Measurements from ENCODE around the gene WDR45. TPM values are rescaled to one million over a fixed set of nuclear protein-coding genes. Genes with fewer than 3 reads are reported as not detected.

WDR45 gene
- total and polyA plus RNA-seq, 2 of the 13 experiments (the other 11 are each of a cell fraction or from before 2014, with no cell fraction given) = 16.4 to 65.5 TPM

DNA sequence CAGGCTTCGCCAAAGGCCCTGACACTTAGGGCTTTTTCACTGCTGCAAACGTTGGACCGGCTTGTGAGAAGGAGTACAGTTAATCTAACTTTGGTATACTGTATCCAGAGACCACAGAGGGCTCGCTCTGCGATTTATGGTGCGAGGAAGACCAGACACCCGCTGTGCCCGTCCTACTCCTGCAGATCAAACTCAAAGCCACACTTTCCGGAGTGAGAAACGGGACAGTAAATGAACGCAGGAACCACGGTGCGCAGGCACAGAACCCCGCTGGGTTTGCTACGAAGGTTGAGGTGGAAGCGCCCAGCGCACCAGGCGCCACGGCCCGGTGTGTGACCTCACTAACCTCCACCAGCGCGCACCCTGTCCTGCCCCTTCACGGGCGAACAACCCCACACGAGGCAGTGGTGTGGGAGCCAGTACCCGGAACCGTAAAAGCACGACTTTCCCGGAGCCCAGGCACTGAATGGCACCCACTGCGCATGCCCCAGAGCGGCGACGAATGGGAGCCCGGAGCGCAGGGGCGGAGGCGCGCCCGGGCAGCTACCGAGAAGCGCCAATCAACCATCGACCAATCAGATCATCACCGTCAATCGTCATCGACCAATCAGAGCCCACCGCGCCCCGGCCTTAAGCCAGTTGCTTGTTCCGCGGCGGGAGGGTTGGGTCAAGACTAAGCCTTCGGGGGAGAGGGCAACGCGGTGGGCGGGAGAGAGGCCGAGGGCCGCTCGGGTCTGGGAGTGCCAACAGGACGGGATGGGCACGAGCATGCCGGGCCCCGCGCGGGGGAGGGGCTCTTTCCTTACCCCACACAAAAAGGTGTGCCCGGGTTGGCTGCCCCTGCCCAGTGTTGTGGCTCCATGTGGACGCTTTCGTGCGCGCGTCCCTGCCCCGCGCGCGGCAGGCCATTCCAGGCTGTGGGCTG lies 21.3 kb upstream of the WDR45 start (continued):
- TF ChIP-seq RNF2 (conservative IDR thresholded peaks at IDR 0.05; ENCODE audit: low read depth) (no peak), MIER2 (CRISPR knock-in tag; IDR thresholded peaks at IDR 0.05) (no peak), SOX5 (CRISPR knock-in tag; IDR thresholded peaks at IDR 0.05; ENCODE audit: borderline replicate concordance) (no peak), ZMYM2 (CRISPR knock-in tag; IDR thresholded peaks at IDR 0.05) (no peak), IRX3 (CRISPR knock-in tag; IDR thresholded peaks at IDR 0.05; ENCODE audit: borderline replicate concordance, low read depth) (no peak), MIXL1 (CRISPR knock-in tag; IDR thresholded peaks at IDR 0.05) (no peak), HOXA3 (CRISPR knock-in tag; IDR thresholded peaks at IDR 0.05) (no peak; the same call in 1 of the 2 replicates), ZNF235 (CRISPR knock-in tag; IDR thresholded peaks at IDR 0.05; ENCODE audit: borderline replicate concordance) (no peak), ZFP36L2 (CRISPR knock-in tag; IDR thresholded peaks at IDR 0.05) (no peak), SRSF4 (IDR thresholded peaks at IDR 0.05; ENCODE audit: low read depth, low read length, poor library complexity, severe bottlenecking) (no peak), ZNF670 (CRISPR knock-in tag; IDR thresholded peaks at IDR 0.05; ENCODE audit: borderline replicate concordance) (no peak), FOXK2 (IDR thresholded peaks at IDR 0.05) (no peak), MATR3 (CRISPR knock-in tag; IDR thresholded peaks at IDR 0.05) (no peak), FOXC1 (CRISPR knock-in tag; IDR thresholded peaks at IDR 0.05; ENCODE audit: borderline replicate concordance) (no peak; the same call in 1 of the 2 replicates), CAMTA2 (CRISPR knock-in tag; IDR thresholded peaks at IDR 0.05; ENCODE audit: borderline replicate concordance) (no peak), ZNF614 (CRISPR knock-in tag; IDR thresholded peaks at IDR 0.05; ENCODE audit: borderline replicate concordance) (no peak), ZNF616 (CRISPR knock-in tag; IDR thresholded peaks at IDR 0.05; ENCODE audit: low read depth) (no peak), ZFP41 (CRISPR knock-in tag; IDR thresholded peaks at IDR 0.05; ENCODE audit: borderline replicate concordance) (no peak), RELA (CRISPR knock-in tag; IDR thresholded peaks at IDR 0.05) (no peak), SAP130 (CRISPR knock-in tag; IDR thresholded peaks at IDR 0.05; ENCODE audit: low read depth) (peak; percentile 80), ISX (CRISPR knock-in tag; conservative IDR thresholded peaks at IDR 0.05) (no peak), ZNF446 (CRISPR knock-in tag; IDR thresholded peaks at IDR 0.05) (no peak), KDM1A (CRISPR knock-in tag; IDR thresholded peaks at IDR 0.05) (no peak), HNRNPUL1 (IDR thresholded peaks at IDR 0.05; ENCODE audit: low read depth, low read length) (no peak), ZNF780A (CRISPR knock-in tag; IDR thresholded peaks at IDR 0.05) (no peak), ZBTB21 (CRISPR knock-in tag; IDR thresholded peaks at IDR 0.05) (no peak), ATF1 (CRISPR knock-in tag; IDR thresholded peaks at IDR 0.05) (no peak), POLR2AphosphoS2 (IDR thresholded peaks at IDR 0.05; ENCODE audit: low read depth, low read length) (no peak), ONECUT2 (CRISPR knock-in tag; IDR thresholded peaks at IDR 0.05) (no peak), PHF20 (CRISPR knock-in tag; IDR thresholded peaks at IDR 0.05) (no peak; the same call in 1 of the 2 replicates), ZNF674 (CRISPR knock-in tag; IDR thresholded peaks at IDR 0.05; ENCODE audit: low read depth) (no peak)
- TF ChIP-seq, protein P1, sequence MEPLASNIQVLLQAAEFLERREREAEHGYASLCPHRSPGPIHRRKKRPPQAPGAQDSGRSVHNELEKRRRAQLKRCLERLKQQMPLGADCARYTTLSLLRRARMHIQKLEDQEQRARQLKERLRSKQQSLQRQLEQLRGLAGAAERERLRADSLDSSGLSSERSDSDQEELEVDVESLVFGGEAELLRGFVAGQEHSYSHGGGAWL (CRISPR knock-in tag; IDR thresholded peaks at IDR 0.05) = no peak
- TF ChIP-seq, protein P2, sequence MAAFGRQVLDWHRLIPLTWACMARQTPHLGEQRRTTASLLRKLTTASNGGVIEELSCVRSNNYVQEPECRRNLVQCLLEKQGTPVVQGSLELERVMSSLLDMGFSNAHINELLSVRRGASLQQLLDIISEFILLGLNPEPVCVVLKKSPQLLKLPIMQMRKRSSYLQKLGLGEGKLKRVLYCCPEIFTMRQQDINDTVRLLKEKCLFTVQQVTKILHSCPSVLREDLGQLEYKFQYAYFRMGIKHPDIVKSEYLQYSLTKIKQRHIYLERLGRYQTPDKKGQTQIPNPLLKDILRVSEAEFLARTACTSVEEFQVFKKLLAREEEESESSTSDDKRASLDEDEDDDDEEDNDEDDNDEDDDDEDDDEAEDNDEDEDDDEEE (CRISPR knock-in tag; IDR thresholded peaks at IDR 0.05) = no peak
